GM21723 (cell line): ENCODE data around the gene PKD2L2.
"Not testable (repeated sequence)": the region's sequence is repeated elsewhere in the genome, so short reads cannot be mapped to it uniquely, and the experiment has no call there.

Source experiments
- ATAC-seq: cut with Tn5 transposase; IDR thresholded peaks from one replicate; pipeline ENCODE4 v1.9.1; 2021; ENCODE audit warnings: mild to moderate bottlenecking, moderate library complexity; ENCODE audit not compliant: unreplicated experiment

Gene PKD2L2

GRCh38 chr5:137887831-137888230, 1.4 kb upstream of the PKD2L2 start:
- no peak for ATAC-seq

GRCh38 chr5:137888466-137888862, 793 bp upstream of the PKD2L2 start:
- ATAC-seq, result no peak

GRCh38 chr5:137890845-137891244, 1.6 kb downstream of the PKD2L2 start:
- no peak for ATAC-seq

GRCh38 chr5:137891849-137892248, 2.6 kb downstream of the PKD2L2 start:
- no peak for ATAC-seq

- no peak for ATAC-seq
Measured at GRCh38 chr5:137894586-137894985, 5.3 kb downstream of the PKD2L2 start.

GRCh38 chr5:137896560-137896959, 7.3 kb downstream of the PKD2L2 start:
- no peak for ATAC-seq

- no peak for ATAC-seq
Measured at GRCh38 chr5:137899493-137899892, 10.2 kb downstream of the PKD2L2 start.

GRCh38 chr5:137901011-137901817, 12.0 kb downstream of the PKD2L2 start:
- ATAC-seq, result no peak

- no peak for ATAC-seq
Measured at GRCh38 chr5:137902408-137903133, 13.3 kb downstream of the PKD2L2 start.

GRCh38 chr5:137914758-137915157, 25.5 kb downstream of the PKD2L2 start:
- ATAC-seq, result no peak

- no peak for ATAC-seq
Measured at GRCh38 chr5:137916923-137917322, 27.7 kb downstream of the PKD2L2 start.

GRCh38 chr5:137921931-137922330, 32.7 kb downstream of the PKD2L2 start:
- no peak for ATAC-seq

GRCh38 chr5:137923856-137924255, 34.6 kb downstream of the PKD2L2 start:
- no peak for ATAC-seq

GRCh38 chr5:137932800-137933199, 43.5 kb downstream of the PKD2L2 start:
- no peak for ATAC-seq

GRCh38 chr5:137933491-137933911, 44.2 kb downstream of the PKD2L2 start:
- ATAC-seq, result no peak

- no peak for ATAC-seq
Measured at GRCh38 chr5:137935190-137935589, 45.9 kb downstream of the PKD2L2 start.

GRCh38 chr5:137935694-137936093, 46.4 kb downstream of the PKD2L2 start:
- no peak for ATAC-seq

GRCh38 chr5:137937994-137938750, 48.9 kb downstream of the PKD2L2 start:
- no peak for ATAC-seq

GRCh38 chr5:137938751-137939143, 49.5 kb downstream of the PKD2L2 start:
- no peak for ATAC-seq

GRCh38 chr5:137939331-137939730, 50.1 kb downstream of the PKD2L2 start:
- ATAC-seq, result no peak

GRCh38 chr5:137944280-137944679, 55.0 kb downstream of the PKD2L2 start:
- ATAC-seq, result not testable (repeated sequence)
